Vagina (tissue), 2 donors: Measurements from ENCODE around the gene PTPRD.

Experiments
- POLR2A ChIP-seq, 2 donors: fragments of 450-650 bp; IDR thresholded peaks; one replicate each; pipeline ENCODE4 v1.6.1; 2017; ENCODE audit warnings: antibody characterized with exemption in 2 of 2, mild to moderate bottlenecking in 2 of 2, moderate library complexity in 2 of 2
- TF ChIP-seq, protein P1 (sequence below), 3 experiments: fragments of 450-650 bp in 2 of 3; fragments of 200-600 bp in 1 of 3; sonication (generic) in 1 of 3; IDR thresholded peaks; one replicate each; pipeline ENCODE4 v1.5.1; 2017 to 2019; ENCODE audit warnings: antibody characterized with exemption in 3 of 3, mild to moderate bottlenecking in 2 of 3, moderate library complexity in 2 of 3

GRCh38 chr9:8571643-8572042, 2041.2 kb downstream of the PTPRD start:
- TF ChIP-seq POLR2A (IDR thresholded peaks at IDR 0.05): no peak
- TF ChIP-seq, protein P1, sequence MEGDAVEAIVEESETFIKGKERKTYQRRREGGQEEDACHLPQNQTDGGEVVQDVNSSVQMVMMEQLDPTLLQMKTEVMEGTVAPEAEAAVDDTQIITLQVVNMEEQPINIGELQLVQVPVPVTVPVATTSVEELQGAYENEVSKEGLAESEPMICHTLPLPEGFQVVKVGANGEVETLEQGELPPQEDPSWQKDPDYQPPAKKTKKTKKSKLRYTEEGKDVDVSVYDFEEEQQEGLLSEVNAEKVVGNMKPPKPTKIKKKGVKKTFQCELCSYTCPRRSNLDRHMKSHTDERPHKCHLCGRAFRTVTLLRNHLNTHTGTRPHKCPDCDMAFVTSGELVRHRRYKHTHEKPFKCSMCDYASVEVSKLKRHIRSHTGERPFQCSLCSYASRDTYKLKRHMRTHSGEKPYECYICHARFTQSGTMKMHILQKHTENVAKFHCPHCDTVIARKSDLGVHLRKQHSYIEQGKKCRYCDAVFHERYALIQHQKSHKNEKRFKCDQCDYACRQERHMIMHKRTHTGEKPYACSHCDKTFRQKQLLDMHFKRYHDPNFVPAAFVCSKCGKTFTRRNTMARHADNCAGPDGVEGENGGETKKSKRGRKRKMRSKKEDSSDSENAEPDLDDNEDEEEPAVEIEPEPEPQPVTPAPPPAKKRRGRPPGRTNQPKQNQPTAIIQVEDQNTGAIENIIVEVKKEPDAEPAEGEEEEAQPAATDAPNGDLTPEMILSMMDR (IDR thresholded peaks at IDR 0.05): no peak
